Activated B cell treated with CpG ODN at 0.5 μM for 24 hours (primary cell): ENCODE measurements around the gene EFHB. TPM values are rescaled to one million over a fixed set of nuclear protein-coding genes. Genes with fewer than 3 reads are reported as not detected.
A peak's percentile ranks its signal among the peaks of the same experiment; 100 is the strongest.

Experiments used
- ATAC-seq: fragments of 200-7000 bp; cut with Tn5 transposase; one replicate; pipeline ENCODE4 v1.10.0; 2021; ENCODE audit warnings: low read depth, mild to moderate bottlenecking, moderate library complexity
- CTCF ChIA-PET: fragments of 350-600 bp; sonication (Branson Sonifier 250); formaldehyde crosslinking; loops from one replicate; lab custom pipeline; 2021; ENCODE audit warnings: antibody characterized with exemption; lab: Charles Lee
- POLR2A ChIA-PET: fragments of 350-600 bp; sonication (Branson Sonifier 250); formaldehyde crosslinking; loops from one replicate; lab custom pipeline; 2021; ENCODE audit warnings: antibody characterized with exemption; lab: Charles Lee
- DNase-seq: peaks from one replicate; pipeline ENCODE4 v3.0.0; 2022
- H3K27ac Mint-ChIP-seq: one replicate; pipeline ENCODE4 v1.8.0; 2020; ENCODE audit warnings: mixed read lengths
- H3K27me3 Mint-ChIP-seq: one replicate; pipeline ENCODE4 v1.8.0; 2021; ENCODE audit warnings: mixed read lengths
- H3K36me3 Mint-ChIP-seq: one replicate; pipeline ENCODE4 v1.8.0; 2021; ENCODE audit warnings: low read depth, mixed read lengths
- H3K4me1 Mint-ChIP-seq: one replicate; pipeline ENCODE4 v1.8.0; 2021; ENCODE audit warnings: mixed read lengths
- H3K4me3 Mint-ChIP-seq: one replicate; pipeline ENCODE4 v1.8.0; 2020; ENCODE audit warnings: mild to moderate bottlenecking, mixed read lengths
- H3K9me3 Mint-ChIP-seq: one replicate; pipeline ENCODE4 v1.8.0; 2020; ENCODE audit warnings: mixed read lengths
- intact Hi-C: fragments of 100-400 bp; cut with micrococcal nuclease; formaldehyde crosslinking; loops from one replicate; pipeline ENCODE4 v1.15.1; 2024
- total RNA-seq: library from RNA; stranded (reverse); gene quantifications from 2 replicates; pipeline ENCODE4 v1.2.3, GENCODE V29; 2022
- TF ChIP-seq, protein P1 (sequence below): fragments of 200-600 bp; IDR thresholded peaks from one replicate; pipeline ENCODE4 v1.8.0; 2022; ENCODE audit warnings: antibody characterized with exemption, mild to moderate bottlenecking

EFHB gene
- total RNA-seq, 1 donor from 2014 or later, result 0.84 TPM

DNA sequence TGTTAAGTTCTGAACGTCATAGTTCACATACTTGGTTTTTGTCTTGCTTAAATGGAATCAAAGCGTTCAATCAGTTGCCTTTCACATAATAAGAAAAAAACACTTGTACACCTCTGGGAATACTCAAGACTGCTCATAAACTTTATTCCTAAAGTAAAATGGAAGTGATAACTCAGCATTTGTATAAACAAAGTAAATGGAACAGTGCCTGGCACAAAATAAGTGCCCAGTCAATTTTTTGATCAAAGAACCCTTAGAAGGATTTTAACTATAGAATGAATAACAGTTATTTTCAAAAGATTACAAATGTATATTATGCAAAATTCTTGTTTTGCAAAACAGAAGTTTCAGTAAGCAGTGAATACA is 14.2 kb upstream of the EFHB start:
- POLR2A ChIA-PET, result interaction anchor here (0.6 to 1.8 kb wide), 6 partner anchors 92 to 238 kb away, joined by 3 to 7 read pairs (median 3); partner anchors contain the start of genes KAT2B and SGO1
- intact Hi-C loops, result loop anchor here (1.0 to 10.0 kb wide), 4 partner anchors 8 to 1523 kb away; partner anchors contain the start of gene SATB1
- Mint-ChIP-seq H3K27ac (peak overlapping the region; percentile 96), H3K4me3 (peak overlapping the region; percentile 94), H3K27me3 (no peaks in the 10 kb centered on the region), H3K36me3 (peaks cover 37% of the 10 kb centered on the region), H3K4me1 (peaks cover 49% of the 10 kb centered on the region), H3K9me3 (no peaks in the 10 kb centered on the region)
- CTCF ChIA-PET, result no interaction called here
- no peak for DNase-seq
- ATAC-seq, result no peak
- TF ChIP-seq, protein P1, sequence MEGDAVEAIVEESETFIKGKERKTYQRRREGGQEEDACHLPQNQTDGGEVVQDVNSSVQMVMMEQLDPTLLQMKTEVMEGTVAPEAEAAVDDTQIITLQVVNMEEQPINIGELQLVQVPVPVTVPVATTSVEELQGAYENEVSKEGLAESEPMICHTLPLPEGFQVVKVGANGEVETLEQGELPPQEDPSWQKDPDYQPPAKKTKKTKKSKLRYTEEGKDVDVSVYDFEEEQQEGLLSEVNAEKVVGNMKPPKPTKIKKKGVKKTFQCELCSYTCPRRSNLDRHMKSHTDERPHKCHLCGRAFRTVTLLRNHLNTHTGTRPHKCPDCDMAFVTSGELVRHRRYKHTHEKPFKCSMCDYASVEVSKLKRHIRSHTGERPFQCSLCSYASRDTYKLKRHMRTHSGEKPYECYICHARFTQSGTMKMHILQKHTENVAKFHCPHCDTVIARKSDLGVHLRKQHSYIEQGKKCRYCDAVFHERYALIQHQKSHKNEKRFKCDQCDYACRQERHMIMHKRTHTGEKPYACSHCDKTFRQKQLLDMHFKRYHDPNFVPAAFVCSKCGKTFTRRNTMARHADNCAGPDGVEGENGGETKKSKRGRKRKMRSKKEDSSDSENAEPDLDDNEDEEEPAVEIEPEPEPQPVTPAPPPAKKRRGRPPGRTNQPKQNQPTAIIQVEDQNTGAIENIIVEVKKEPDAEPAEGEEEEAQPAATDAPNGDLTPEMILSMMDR, result no peak

DNA sequence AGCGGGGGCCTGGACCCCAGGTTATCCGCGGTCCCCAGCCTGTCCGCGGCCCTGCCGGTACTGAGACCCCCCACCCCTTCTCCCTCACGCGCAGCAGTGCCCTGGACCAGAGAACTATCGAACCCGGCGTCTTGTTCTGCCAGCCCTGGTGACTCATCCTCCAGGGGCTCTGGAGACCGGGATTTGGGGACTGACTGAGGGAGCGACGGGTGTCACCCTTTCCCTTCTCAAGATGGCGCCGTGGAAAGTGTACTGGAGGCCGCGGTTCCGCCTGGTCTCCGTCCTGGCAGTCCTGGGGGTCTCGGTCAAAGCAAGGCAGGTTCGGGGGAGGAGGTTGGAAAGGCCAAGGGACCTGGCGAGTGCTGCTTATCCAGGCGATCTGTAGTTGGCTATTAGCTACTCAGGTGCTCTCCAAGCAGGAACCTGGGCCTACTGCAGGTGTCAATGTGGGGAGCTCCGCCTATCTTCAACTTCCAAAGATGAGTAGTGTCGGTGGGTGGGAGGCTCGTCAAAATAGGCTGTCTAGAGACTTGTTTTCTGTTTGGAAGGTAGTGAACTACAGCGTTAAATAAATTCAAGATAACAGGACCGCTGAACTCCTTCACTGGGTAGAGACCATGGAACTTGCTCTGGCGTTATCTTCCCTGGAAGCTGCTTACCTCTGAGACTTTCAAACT is 13.7 kb upstream of the EFHB start:
- Mint-ChIP-seq H3K27me3 (no peaks in the 10 kb centered on the region), H3K4me1 (peaks cover 49% of the 10 kb centered on the region), H3K27ac (peak overlapping the region; percentile 96), H3K36me3 (peaks cover 34% of the 10 kb centered on the region), H3K9me3 (no peaks in the 10 kb centered on the region), H3K4me3 (peak overlapping the region; percentile 94)
- DNase-seq, result peak; percentile 51
- TF ChIP-seq, protein P1, result no peak
- POLR2A ChIA-PET, result interaction anchor here (0.6 to 1.8 kb wide), 8 partner anchors 21 to 239 kb away, joined by 3 to 7 read pairs (median 3); partner anchors contain the start of genes KAT2B and SGO1
- peak; percentile 6 for ATAC-seq
- intact Hi-C loops, result loop anchor here (1.0 to 10.0 kb wide), 11 partner anchors 9 to 1523 kb away; partner anchors contain the start of genes KAT2B, SATB1 and SGO1
- CTCF ChIA-PET, result no interaction called here

DNA sequence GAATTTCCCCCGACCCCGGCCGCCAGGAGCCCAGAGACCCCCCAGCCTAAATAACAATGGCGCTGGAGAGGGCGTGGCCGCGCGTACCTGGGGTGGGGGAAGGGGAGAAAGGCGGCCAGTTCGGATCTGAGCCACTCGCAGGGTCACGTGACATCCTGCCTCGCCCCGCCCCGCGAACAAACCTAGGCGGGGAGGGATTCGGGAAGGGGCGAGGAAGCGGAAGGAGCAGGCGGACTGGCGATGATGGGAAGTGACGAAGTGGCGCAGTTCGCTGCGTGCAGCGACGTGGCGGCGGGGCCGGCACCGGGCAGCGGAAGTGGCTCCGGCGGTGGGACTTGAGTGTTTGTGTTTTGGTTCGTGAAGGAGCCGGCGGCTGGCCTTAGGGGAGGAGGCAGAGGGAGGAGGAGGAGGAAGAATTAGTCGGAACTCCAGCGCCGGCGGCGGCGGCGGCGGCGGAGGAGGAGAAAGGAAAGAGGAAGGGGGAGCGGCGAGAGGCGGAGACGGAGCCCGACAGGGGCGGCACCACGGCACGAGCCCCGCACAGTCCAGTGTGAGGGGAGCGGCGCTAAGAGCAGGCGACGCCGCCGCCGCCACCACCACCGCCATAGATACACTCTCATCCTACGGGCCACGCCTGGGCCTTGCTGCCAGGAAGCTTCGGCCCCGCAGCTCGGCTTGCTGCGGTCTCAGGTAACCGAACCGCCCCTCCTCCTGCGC is 13.0 kb upstream of the EFHB start, which contains the start of gene RAB5A:
Gene RAB5A (plus strand): TSS at position 266 of the 717 bp plus-strand sequence. CDS start 3,802 bp downstream, outside the sequence.
- peaks cover 47% of the 10 kb centered on the region for H3K4me1 Mint-ChIP-seq
- ChIA-PET POLR2A (interaction anchor here (0.6 to 1.8 kb wide), 9 partner anchors 22 to 239 kb away, joined by 3 to 7 read pairs (median 5); partner anchors contain the start of genes KAT2B and SGO1), CTCF (interaction anchor here (1.4 kb wide), 1 partner anchor 239 kb away, joined by 3 read pairs; the partner anchor contains the start of gene SGO1)
- H3K27ac Mint-ChIP-seq, result peak within 1 kb of the TSS; percentile 96
- peak within 1 kb of the TSS; percentile 94 for H3K4me3 Mint-ChIP-seq
- ATAC-seq, result peak; percentile 87
- intact Hi-C loops, result loop anchor here (1.0 to 10.0 kb wide), 10 partner anchors 16 to 1522 kb away; partner anchors contain the start of genes KAT2B, SATB1 and SGO1
- no peaks in the 10 kb centered on the region for H3K9me3 Mint-ChIP-seq
- TF ChIP-seq, protein P1, result no peak
- no peaks in the 10 kb centered on the region for H3K27me3 Mint-ChIP-seq
- H3K36me3 Mint-ChIP-seq, result peaks cover 28% of the 10 kb centered on the region
- DNase-seq, result peak; percentile 95

GRCh38 chr3:19945969-19946831 is 12.2 kb upstream of the EFHB start:
- Mint-ChIP-seq H3K4me3 (peak overlapping the region; percentile 94), H3K27ac (peak overlapping the region; percentile 96), H3K4me1 (peaks cover 44% of the 10 kb centered on the region), H3K9me3 (no peaks in the 10 kb centered on the region), H3K27me3 (no peaks in the 10 kb centered on the region), H3K36me3 (peaks cover 22% of the 10 kb centered on the region)
- no peak for DNase-seq
- ATAC-seq, result peak; percentile 9
- POLR2A ChIA-PET, result interaction anchor here (0.6 to 1.6 kb wide), 5 partner anchors 52 to 240 kb away, joined by 3 to 6 read pairs (median 5); partner anchors contain the start of gene SGO1
- intact Hi-C loops, result loop anchor here (2.0 to 10.0 kb wide), 4 partner anchors 59 to 1521 kb away; partner anchors contain the start of gene SATB1
- CTCF ChIA-PET, result interaction anchor here (1.4 kb wide), 1 partner anchor 240 kb away, joined by 3 read pairs; the partner anchor contains the start of gene SGO1
- TF ChIP-seq, protein P1, result no peak
